Pancreas (tissue), 10 donors: ENCODE results near the gene WDR27. TPM values are rescaled to one million over a fixed set of nuclear protein-coding genes. Genes with fewer than 3 reads are reported as not detected.

ENCODE experiments used
- ATAC-seq, 4 donors: fragments of 200-7000 bp; cut with Tn5 transposase; one replicate each; pipeline versions ENCODE4 v1.8.0 to v1.9.1; 2020; ENCODE audit warnings: mild to moderate bottlenecking in 4 of 4, moderate library complexity in 4 of 4
- DNase-seq, 6 donors: peaks; one replicate each; pipeline ENCODE4 v3.0.0-alpha.2; 2020
- FAIRE-seq: peaks from 2 replicates; lab custom pipeline; 2012; peaks lifted over from hg19 to GRCh38; lab: Jason Lieb, UNC
- H3K27ac ChIP-seq, 4 donors: fragments of 200-600 bp; sonication (generic); 1 replicate in 3 of 4; 2 replicates in 1 of 4; pipeline versions ENCODE4 v1.5.0 to v1.8.0; 2020
- H3K27me3 ChIP-seq, 4 donors: fragments of 200-600 bp; one replicate each; pipeline ENCODE4 v1.8.0; 2021
- H3K36me3 ChIP-seq, 3 donors: fragments of 200-600 bp; sonication (generic) in 1 of 3; one replicate each; pipeline versions ENCODE4 v1.5.0 to v1.8.0; 2020 to 2021
- H3K4me1 ChIP-seq, 3 donors: fragments of 200-600 bp; one replicate each; pipeline ENCODE4 v1.8.0; 2021
- H3K4me3 ChIP-seq, 4 donors: fragments of 200-600 bp; sonication (generic) in 2 of 4; one replicate each; pipeline versions ENCODE4 v1.5.0 to v1.8.0; 2020 to 2021
- H3K9me3 ChIP-seq, 4 donors: fragments of 200-600 bp; one replicate each; pipeline ENCODE4 v1.8.0; 2021
- CTCF ChIP-seq, 4 donors: fragments of 200-600 bp; sonication (generic) in 3 of 4; IDR thresholded peaks; one replicate each; pipeline versions ENCODE4 v1.5.0 to v1.8.0; 2021; ENCODE audit warnings: antibody characterized with exemption in 4 of 4
- WGBS, 2 donors: extraction: QIAGEN DNeasy Blood & Tissue Kit; methylation state at CpG; one replicate each; pipeline ENCODE4 v1.1.7; 2013; 5-methylcytosine and 5-hydroxymethylcytosine counted together
- intact Hi-C, 3 donors: fragments of 100-400 bp; cut with DNase I; formaldehyde crosslinking; loops; one replicate each; pipeline versions ENCODE4 v1.11.1 to v1.14.2; 2022
- polyA plus RNA-seq, 2 donors: library from polyadenylated mRNA; stranded (reverse); fragments of 200-250 nt; gene quantifications; one replicate each; pipeline ENCODE4 v1.2.3, GENCODE V29; 2013
- total RNA-seq, 6 donors: library from RNA; stranded (reverse); fragmentation: NEBNext Ultra II Directional in 4 of 6; extraction: Animal tissue kit (Norgen Biotek cat#: 25700) in 4 of 6; gene quantifications; one replicate each; pipeline versions ENCODE4 v1.2.1 to v1.2.4, GENCODE V29; 2021 to 2023
- donor health status: healthy with polysubstance abuse.
- donor health status: DM: no; HTN: no; CAD: no; lungs with moderate emphysema.
- donor health status: DM: no; HTN: no; CAD: no.
- donor health status: control.
- donor health status: control.
- donor health status: Bipolar disorder and iron deficiency.
- donor health status: DM: yes; HTN: yes; CAD: no.
- donor health status: DM: no; HTN: no; CAD: no.
- donor health status: DM: no; HTN: no; CAD: no.
- donor health status: DM: yes; HTN: yes; CAD: no.

WDR27 gene
- total and polyA plus RNA-seq, 8 donors, result 9.6 to 43.1 (median 16.4) TPM

- Histone ChIP-seq H3K9me3 (no peaks in the 10 kb centered on the region), H3K4me3 (no peak overlapping the region), H3K27me3 (no peaks in the 10 kb centered on the region), H3K4me1 (peaks cover 0 to under 1% (median 0%) of the 10 kb centered on the region in 3 donors), H3K36me3 (peaks cover 0 to 60% (median 11%) of the 10 kb centered on the region in 3 donors), H3K27ac (no peak overlapping the region)
- 97 to 99% methylated on average over 2 of the region's 2 CpGs for WGBS, 2 donors
- DNase-seq (no peak), ATAC-seq (no peak), FAIRE-seq (no peak)
- no peak for TF ChIP-seq CTCF (IDR thresholded peaks at IDR 0.05)
- intact Hi-C loops, result no loop called here
These were observed 12.3 kb upstream of the WDR27 start for GRCh38 chr6:169714178-169714577.

- H3K27me3 ChIP-seq, result no peaks in the 10 kb centered on the region
- H3K36me3 ChIP-seq, result peaks cover 0 to 38% (median 8%) of the 10 kb centered on the region in 3 donors
- intact Hi-C loops, result no loop called here
- H3K4me3 ChIP-seq, result no peak overlapping the region
- ATAC-seq (no peak), DNase-seq (no peak), FAIRE-seq (no peak)
- no peaks in the 10 kb centered on the region for H3K9me3 ChIP-seq
- no peak overlapping the region for H3K27ac ChIP-seq
- TF ChIP-seq CTCF (IDR thresholded peaks at IDR 0.05), result no peak
- WGBS, 2 donors, result 73 to 81% methylated on average over 3 of the region's 3 CpGs
- H3K4me1 ChIP-seq, result peaks cover 0 to 4% (median 0%) of the 10 kb centered on the region in 3 donors
These were observed 8.2 kb upstream of the WDR27 start for GRCh38 chr6:169710009-169710408.

DNA sequence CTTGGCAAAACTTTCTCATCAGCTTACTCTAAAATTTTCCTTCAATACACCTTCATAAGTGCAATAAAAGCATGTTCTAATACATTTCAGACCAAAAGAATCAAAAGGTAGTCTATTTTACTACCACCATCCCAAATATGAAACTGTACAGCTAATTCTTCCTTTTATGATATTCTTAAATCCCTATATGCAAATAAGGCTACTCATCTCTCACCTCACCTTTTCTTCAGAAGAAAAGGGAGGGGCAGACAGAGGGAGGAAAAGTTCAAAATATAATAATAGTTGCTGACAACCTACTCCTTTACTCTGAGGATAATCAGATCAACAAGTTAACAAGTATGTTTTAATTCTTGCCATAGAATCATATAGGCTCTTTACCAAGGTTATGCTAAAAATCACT lies 7.5 kb upstream of the WDR27 start:
- ATAC-seq, result no peak
- Histone ChIP-seq H3K36me3 (peaks cover 0 to 31% (median 8%) of the 10 kb centered on the region in 3 donors), H3K27ac (no peak overlapping the region), H3K4me1 (peaks cover 1 to 9% (median 4%) of the 10 kb centered on the region in 3 donors), H3K4me3 (no peak overlapping the region), H3K27me3 (no peaks in the 10 kb centered on the region), H3K9me3 (no peaks in the 10 kb centered on the region)
- FAIRE-seq, result no peak
- TF ChIP-seq CTCF (IDR thresholded peaks at IDR 0.05), result no peak
- DNase-seq, result no peak
- intact Hi-C loops, result no loop called here

DNA sequence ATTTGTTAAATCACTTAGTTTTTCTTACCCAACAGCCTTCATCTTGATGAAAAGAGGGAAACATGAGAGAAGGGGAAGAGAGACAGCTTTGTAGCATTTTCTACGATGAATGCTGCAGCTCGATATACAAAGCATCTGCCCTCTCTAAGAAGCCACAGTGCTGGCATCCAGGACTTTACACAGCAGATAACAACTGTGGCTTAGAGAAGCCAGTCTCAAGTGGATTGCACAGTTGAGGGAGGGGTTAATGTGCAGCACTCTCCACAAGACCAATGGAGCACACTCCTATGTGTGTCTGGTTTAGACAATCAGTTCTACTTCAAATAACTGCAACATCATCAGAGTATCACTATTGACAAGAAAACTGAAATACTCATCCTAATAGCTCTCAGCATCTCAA lies 5.9 kb upstream of the WDR27 start:
- WGBS, 2 donors, result 89 to 92% methylated on average over 2 of the region's 2 CpGs
- Histone ChIP-seq H3K27ac (no peak overlapping the region), H3K36me3 (peaks cover 0 to 25% (median 11%) of the 10 kb centered on the region in 3 donors), H3K27me3 (no peaks in the 10 kb centered on the region), H3K4me3 (no peak overlapping the region), H3K4me1 (peaks cover 8 to 22% (median 19%) of the 10 kb centered on the region in 3 donors), H3K9me3 (no peaks in the 10 kb centered on the region)
- no peak for DNase-seq
- intact Hi-C loops, result no loop called here
- no peak for TF ChIP-seq CTCF (IDR thresholded peaks at IDR 0.05)
- no peak for FAIRE-seq
- no peak for ATAC-seq

DNA sequence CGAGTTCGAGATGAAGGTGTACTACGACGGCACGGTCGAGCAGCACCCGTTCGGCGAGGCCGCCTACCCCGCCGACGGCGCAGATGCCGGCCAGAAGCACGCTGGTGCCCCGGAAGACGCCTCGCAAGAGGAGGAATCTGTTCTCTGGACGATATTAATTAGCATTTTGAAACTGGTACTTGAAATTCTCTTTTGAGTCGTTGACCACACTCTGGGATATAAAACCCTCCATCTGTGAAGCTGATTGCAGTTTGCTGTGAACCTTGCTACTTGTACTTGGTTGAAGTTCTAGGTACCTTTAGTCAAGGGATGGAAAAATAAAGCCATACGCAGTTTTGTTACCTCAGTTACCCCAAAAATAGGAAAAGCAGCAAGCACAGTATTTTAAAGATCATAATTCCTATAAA lies 1.0 kb upstream of the WDR27 start:
- Histone ChIP-seq H3K36me3 (peaks cover 0 to 7% (median 0%) of the 10 kb centered on the region in 3 donors), H3K27me3 (no peaks in the 10 kb centered on the region), H3K27ac (peak overlapping the region; percentile 93 to 97 (median 96)), H3K4me3 (peak overlapping the region; percentile 76 to 98 (median 88)), H3K9me3 (no peaks in the 10 kb centered on the region), H3K4me1 (peaks cover 14 to 26% (median 24%) of the 10 kb centered on the region in 3 donors)
- ATAC-seq, result peak in 1 of 4 donors; percentile 30
- intact Hi-C loops, result no loop called here
- WGBS, 2 donors, result 2 to 3% methylated on average over 22 of the region's 22 CpGs
- DNase-seq, result no peak
- no peak for FAIRE-seq
- no peak for TF ChIP-seq CTCF (IDR thresholded peaks at IDR 0.05)
